Skin of body (tissue), 2 donors: ENCODE data around the gene GABRB3. TPM values are rescaled to one million over a fixed set of nuclear protein-coding genes. Genes with fewer than 3 reads are reported as not detected.
A peak's percentile ranks its signal among the peaks of the same experiment; 100 is the strongest.

ENCODE experiments used
- DNase-seq: peaks from one replicate; lab custom pipeline; 2025; lab: John Stamatoyannopoulos, UW
- total RNA-seq: library from RNA; depleted of rRNA; stranded (reverse); fragments of >200 nt; gene quantifications from one replicate; pipeline ENCODE4 v1.2.3, GENCODE V29; 2014

The GABRB3 gene
- total RNA-seq, 1 donor from 2014 or later: 1.8 TPM

DNA sequence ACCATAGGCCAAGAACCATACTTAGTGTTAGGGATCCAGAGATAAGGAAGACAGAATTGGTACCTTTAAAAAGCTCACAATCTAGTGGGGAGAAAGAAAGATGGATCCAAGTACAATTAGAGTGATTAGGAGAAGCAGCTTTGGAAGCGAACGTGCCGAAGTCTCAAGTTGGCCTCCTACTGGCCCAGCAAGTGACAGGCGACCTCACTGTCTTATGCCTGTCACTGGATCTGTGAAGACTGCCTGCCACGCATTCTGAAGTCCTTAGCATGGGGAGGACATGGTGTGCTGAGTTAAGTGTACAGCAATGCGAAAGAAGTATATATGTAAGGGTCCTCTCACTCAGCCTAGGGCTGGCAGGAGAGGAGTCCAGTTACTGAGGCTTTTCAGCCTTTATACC, 141.0 kb downstream of the GABRB3 start:
- DNase-seq: no peak

DNA sequence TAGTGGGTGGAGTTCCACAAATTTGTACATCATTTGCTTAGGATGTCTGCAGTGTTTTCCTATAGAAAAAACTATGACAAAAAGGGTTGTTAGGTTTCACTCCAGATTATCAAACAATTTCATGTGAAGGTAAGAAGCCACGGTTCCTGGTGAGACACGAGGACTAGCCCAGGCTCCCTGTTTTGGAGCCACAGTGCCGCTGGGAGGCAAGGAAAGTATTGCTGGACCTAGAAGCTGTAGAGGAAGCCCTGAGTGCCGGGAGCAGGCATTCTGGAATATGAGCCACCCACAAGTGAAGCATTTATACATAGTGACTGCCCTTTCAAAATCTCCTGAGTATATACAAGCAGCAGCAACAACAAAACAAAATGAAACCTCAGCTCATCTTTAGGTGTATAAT, 142.0 kb downstream of the GABRB3 start:
- DNase-seq: no peak

DNA sequence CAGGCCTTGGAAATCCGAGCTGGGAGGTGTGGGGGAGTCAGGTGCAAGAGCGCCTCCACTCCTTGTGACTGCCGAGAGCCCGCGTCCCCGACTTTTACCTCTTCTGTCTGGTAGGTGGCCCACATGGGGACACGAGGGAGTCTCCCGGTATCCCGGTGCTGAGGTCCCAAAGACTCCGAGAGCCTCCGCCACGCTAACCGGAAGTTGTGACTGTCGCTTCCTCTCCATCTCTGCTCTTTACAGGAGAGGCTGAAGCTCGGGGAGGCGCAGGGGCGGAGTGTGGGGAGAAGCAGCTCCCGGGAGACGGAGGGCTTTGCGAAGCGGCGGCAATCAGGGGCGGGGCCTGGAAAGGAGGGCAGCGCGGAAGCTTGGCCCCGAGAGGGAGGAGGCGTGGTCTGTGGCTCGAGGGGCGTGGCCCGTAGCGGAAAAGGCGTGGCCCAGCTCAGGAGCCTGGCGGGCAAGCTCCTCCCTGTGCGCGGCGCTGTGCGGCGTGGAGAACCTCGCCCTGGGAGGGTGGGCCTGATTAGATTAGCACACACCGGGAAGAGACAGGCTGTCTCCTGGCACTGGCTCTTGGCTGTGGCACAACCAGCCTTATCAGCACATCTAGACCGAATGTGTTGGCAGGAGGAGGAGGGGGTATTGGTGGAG, 143.9 kb downstream of the GABRB3 start:
- DNase-seq: no peak

DNA sequence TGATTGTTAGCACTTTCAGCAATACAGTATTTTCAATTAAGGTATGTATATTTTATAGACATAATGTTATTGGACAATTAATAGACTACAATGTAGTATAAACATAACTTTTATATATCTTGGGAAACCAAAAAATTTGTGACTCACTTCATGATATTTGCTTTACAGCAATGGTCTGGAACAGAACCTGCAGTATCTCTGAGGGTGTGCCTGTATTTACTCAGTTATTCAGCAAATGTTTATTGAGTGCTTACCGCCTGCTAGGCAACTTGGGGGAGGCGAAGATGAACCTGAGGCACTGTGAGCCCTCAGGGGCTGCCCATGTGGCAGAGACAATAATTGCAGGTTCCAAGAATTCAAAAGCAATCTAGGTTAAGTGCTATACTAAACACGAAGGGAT, 144.8 kb downstream of the GABRB3 start:
- no peak for DNase-seq

DNA sequence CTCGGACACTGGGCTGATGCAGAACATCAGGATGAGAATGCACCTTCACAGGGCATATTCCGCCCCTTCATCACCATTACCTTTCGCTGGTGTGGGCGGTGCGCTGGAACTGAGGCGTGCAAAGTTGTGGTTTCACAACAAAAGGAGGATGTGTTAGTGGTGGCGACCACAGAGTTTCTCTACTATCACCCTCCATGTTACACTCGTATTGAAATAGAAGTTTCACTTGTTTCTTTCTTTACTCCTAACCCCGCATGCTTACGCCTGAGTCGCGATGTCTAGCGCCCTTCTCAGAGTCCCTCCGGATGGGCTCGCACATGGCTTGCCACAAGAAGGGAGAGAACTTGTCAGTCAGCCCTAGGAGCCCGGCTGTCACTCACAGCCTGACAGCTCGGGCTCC, 148.7 kb downstream of the GABRB3 start:
- DNase-seq: no peak

DNA sequence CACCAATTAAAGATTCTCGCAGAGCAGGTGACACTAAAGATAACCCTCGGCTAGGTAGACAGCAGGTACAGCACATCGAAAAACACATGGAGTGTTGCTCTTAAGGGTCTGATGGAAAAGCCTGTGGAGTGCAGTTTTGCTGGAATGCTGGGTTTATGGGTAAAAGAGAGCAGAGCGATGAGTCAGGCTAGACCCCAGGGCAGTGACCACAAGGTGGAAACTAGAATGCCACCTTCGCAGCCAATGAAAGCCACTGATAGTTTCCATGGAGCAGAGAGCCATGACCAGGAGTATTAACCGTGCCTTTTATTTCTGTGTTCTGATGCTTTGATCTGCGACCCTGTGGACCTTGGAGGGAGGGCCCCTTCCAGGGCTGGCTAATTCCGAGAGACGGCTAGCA, 149.8 kb downstream of the GABRB3 start:
- DNase-seq: no peak

DNA sequence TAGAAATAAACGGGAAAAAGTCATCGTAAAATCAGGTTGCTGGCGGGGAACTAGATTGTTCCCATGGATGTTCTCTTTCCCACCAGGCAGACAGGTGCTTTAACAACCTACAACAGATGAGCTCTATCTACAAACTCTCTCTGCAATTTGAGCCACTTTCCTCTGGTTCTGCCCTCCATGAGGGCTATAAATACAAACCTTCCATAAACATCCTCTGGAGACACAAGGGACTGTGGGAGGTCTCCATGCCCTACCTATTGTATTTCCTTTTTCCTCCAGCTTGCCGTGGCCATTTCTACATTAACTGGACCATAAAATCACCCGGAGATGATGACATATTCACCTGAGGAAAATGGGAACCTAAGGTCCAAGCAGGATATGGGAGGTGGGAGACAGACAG, 151.1 kb downstream of the GABRB3 start:
- no peak for DNase-seq

DNA sequence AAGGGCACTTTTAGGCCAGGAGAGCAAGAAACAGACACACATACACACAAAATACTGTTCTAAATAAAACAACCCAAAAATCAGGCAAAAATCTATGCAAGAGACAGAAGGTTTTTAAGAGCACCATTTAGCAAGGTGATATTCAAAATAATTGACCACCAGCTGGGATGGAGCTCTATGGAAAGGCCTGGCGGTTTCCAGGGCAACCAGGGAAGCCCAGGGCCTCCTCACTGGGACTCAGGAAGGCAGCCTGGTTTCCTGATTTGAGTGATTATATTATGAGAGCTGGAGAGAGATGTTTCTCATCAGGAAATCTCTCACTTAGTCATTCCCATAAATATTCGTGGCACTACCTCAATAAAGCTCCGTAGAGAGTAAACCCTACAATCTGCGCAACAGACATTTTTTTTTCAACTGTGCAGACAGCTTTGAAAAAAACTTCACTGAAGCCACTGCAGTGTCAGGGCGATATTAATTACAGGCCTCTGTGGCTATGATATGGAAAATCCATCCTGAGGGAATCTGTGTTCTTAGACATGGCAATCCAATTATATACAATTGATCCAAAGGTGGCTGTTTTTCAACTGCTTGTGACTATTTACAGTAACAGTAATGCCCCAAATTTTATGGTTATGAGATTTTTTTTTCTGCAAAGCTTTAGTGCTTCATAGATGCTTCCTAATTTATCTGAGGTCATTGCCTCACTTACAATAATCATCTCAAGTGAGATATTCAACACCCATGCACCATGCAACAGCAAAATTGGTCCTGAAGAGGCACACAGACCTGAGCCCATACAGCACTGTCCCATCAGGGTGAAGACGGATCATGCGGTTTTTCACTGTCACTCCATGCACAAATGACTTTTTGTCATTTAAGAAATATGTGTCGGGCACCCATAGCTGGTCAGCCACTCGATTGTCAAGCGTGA, 152.1 kb downstream of the GABRB3 start:
- DNase-seq: peak; percentile 30

DNA sequence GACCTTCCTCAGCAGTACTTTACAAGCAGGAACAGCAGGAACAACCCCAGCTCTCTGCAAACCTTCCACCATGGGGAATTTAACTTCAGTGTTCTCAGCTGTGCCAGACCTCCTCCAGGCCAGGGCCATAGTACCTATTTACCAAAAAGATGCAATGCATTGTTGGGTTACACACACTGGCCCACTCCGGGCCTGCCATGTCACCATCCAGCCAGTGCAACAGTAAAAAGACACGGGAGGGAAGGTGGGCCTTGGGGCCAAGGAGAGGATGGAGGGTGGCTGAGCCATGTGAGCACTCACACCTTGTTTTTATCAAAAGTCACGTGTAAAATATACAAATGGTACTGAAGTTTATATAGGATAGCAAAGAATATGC, 157.0 kb downstream of the GABRB3 start:
- DNase-seq: no peak

DNA sequence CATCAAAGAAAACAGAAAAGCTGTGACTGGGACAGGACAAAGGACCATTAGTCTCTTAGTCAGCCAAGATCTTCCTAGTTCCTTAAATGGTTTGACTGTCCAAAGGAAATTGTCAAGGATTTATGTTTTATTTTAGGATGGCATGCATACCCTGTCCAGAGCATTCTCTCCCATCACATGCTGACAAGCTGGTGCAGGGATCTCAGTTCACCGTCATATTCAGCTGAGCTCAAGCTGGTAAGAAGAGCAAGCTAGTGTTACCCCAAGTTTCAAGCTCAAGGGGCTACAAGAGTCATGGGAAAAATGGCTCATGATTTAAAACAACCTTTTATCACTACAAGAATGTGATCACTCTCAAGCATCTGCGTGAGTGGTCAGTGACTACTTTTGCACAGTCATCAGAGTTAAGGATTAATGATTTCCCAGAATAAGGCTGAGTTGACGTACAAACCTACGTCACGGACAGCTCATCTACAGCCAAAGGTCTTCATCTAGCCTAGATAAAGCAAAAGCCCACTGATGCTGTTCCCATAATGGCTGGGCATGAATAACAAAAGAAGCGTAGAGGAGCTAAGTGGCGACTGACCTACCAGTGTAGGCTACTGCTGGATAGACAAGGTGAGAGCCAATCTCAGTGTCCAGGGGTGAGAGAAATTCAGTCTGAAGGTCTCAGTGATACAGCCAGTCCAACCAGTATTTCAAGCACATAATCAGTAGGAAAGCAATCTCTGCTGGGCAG, 157.5 kb downstream of the GABRB3 start:
- no peak for DNase-seq

DNA sequence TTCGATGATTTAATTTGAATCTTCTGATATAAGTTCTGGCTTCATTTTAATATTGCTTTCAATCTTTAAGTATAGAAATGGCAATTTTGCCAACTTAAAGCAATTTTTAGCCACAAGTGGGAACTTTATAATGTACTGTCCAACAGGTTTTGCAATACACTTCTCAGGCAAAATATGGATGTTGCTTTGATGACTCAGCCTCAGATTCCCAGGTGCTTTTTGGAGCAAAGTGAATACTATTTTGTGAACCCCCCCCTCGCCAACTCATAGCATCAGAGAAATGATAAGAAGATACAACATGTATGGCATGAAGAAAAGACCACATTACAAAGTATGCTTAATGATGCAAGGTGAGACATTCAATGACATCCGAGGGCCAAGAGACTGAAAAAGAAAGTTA, 158.1 kb downstream of the GABRB3 start:
- no peak for DNase-seq

DNA sequence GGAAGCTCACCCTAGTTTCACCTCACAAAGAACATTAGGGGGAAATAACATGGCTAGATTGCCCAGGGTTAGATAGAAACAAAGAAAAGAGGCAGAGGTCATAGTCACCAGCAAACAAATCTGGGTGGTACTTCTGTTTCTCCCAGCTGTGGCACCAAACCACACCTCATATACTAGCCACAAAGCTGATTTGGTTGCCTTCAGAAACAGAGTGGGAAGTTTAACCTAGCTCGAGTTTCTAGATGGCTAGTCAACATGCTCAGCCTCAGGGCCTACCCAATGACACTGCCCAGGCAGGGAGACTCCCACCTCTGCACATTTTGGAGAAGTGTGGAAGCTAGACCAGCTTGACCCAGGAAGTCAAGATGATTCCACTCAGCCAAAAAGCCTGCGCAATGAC, 174.2 kb downstream of the GABRB3 start:
- no peak for DNase-seq

DNA sequence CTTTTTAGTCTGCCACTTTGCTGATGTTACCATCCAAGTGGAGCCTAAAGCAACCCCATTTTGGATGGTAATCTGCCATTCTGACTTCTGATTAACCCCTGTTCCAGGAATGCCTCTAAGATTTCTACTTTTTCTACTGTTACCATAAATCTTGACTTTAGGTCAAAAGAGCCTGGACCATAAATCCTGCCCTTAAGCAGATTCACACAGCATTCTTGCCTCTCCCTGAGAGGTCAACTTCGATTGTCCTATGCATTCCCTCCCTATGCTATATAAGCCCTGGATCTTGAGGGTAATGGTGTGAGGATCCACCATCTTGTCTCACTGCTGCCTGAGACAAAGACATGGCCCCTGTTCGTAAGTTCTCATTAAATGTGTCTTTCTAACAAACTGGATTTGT, 177.3 kb downstream of the GABRB3 start:
- DNase-seq: no peak

DNA sequence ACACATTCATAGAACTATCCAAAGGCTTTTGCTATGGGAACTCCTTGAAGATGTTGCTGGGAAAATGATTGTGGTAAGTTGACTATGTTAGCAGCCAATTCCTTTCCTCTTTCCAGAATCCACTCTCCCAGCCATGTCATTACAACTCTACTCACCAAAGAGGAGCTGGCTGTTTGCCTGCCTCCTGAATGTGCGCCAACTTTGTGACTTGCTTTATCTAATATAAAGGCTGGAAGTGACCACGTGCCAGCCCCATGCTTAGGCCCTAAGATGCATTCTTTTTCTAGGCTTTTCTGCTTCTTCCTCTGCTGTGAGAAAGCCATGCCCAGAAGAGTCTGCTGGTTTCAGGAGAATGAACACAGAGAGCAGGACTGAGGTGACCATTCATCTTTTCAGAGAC, 182.2 kb downstream of the GABRB3 start:
- no peak for DNase-seq

DNA sequence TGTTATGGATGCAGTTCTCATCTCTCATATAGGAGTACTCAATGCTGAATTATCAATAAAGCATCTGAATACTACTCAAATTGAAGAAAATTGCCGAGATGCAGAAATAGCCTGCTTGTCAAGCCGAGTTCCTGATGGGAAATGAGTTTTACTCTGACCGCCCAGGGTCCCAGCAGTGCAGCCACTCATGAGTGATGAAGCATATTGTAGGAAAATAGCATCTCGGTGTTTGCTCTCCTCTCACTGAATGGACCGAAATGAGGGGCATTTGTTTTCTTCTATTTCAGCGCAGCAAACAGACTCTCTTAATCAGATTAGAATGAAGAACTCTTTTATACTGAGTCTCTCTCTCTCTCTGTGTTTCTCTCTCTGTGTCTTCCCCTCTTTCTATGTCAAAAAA, 190.0 kb downstream of the GABRB3 start:
- DNase-seq: no peak

DNA sequence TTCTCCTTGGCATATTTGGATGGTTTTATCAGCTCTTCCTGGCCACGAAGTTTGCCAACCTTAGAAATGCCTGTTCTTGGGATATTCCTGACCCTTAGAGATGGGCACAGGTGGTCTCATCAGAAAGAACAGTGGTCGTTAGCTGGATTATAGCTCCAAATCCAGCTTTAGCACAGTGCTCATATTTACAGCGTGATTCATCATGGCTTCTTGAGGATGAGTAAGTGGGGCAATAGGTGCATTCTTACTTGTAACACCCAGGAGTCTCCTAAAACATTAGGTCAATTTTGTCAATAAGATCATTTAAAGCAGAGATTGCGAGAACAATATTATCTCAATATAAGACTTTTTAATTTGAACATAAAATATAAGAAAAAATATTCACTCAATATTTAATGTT, 191.9 kb downstream of the GABRB3 start:
- DNase-seq: no peak

DNA sequence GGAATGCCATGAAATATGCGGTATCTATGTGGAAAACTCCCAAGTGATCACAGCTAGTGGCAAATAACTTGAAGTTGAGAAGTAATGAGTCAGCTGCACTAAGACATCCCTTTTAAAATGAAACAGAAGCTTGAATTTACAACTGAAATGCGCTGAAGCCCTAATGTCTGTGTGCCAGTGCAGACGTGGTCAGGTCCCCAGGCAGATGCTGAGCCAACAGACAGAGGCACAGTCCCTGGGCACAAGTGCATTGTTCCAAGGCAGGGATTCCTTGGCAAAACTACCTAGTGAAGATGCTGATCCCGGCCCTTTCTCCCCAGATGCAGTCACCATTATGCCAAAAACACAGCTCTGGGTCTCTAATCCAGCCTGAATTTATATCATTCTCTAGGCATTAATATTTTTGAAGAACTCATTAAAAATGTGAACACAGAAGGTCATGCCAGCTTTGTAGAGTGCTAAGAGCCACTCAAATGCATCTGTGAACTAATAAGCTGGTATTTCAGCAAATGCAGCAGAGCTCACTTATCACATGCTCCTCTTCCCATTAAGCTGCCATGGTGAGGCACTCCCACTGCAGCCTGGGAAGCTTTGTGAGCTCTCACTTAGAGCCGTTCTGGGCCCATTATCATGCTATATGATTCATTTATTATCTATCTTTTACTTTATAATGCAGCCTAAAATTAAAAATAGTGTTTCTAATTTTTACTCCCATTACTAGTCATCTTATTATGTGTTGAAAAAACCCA, 200.1 kb downstream of the GABRB3 start:
- DNase-seq: no peak

DNA sequence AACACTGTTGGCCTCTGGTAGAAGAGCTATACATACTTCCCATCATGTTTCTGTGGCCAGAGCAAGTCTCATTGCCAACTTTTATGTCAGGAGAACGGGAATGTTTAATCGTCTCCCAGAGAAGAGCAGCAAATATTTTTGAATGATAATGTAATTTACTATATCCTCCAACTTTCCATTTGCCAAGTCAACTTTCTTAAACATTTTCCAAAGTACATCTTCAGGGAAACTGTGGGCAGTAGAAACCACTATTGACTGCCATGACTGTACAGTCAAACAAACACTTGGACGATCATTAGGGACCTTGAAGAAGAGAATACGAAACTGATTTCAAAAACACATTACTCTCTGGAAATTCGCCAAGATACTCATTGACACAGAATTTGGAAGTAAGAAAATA, 201.5 kb downstream of the GABRB3 start:
- peak; percentile 41 for DNase-seq

DNA sequence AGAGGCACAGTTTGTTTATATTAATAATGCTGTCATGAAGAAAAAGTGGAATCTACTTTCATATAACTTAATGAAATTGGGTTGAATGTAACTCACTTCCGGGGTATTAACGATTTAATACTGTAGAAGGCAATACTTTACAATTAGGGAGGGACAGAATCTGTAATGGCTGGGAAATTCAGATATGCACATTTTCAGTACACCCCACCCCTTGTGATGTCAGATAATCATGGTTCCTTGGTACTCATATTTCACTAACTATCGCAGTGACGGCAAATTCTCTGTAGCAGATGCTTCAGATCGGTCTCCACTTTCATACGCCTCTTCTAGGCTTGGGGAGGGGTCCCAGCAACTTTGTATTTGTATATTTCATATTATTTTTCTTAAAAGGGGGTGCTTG, 207.3 kb downstream of the GABRB3 start:
- no peak for DNase-seq

DNA sequence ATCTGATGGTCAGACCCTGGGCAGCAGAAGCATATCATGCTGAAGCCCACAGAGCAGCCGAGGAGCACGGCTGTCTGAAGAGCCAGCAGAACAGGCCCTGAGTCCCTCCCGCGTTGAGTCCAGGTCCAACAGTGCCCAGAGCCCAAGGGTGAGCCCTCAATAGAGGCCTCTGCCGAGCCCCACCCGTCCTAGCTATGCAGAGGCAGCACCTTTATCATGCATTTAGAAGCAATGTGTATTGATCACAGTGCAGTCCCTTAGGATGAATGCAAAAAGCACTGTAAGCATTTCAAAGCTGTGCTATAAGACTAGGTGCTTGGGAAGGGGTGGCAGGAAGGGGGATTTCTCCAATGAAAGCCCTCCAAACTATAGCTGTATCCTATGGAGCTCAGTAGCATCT, 208.5 kb downstream of the GABRB3 start:
- no peak for DNase-seq

DNA sequence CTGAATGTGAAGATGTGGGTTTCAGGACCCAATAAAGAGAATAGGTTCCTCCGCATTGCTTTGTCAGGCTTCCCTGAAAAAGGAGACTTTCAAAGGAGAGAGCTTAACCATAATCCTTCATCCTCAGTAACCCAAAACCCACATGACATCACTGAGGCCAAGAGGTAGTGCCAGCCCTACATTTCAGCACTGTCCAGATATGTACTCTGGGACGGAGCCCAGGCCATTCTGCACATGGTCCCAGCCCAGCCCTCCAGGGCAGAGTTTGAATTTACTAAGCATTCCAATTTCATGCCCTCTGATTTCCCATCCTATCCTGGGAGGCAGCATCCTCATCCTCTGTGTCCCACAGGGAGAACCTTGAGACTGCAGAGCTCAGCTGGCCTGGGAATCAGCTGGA, 210.5 kb downstream of the GABRB3 start:
- DNase-seq: no peak

DNA sequence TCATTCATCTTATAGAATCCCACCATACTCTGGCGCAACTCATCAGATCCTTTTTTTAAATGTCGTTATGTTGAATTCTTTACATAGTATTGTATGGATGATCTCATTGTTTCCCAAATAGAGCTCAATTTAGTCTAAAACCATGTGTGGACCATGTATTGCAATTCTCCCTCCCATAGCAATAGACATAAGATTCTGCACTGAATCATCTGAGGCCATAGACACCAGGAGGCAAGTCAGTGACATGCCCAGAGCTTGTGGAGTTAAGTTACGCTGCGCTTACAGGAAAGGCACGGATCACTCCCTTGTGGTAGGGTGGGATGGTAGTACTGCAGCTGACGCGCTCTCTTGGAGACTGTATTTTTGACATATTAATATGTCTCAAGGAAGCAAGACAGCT, 211.0 kb downstream of the GABRB3 start:
- peak; percentile 84 for DNase-seq
